Activated CD4-positive, alpha-beta memory T cell treated with anti-CD3 and anti-CD28 coated beads, Interleukin-2, amount 10 ng/mL, durations not matched to agents 7 days and 5 days (primary cell): ENCODE results near the gene CARHSP1. TPM values are rescaled to one million over a fixed set of nuclear protein-coding genes. Genes with fewer than 3 reads are reported as not detected.
"Not testable (repeated sequence)": the region's sequence is repeated elsewhere in the genome, so short reads cannot be mapped to it uniquely, and the experiment has no call there.

ENCODE experiments used
- CTCF ChIA-PET: fragments of 350-600 bp; sonication (Branson Sonifier 250); formaldehyde crosslinking; loops from one replicate; lab custom pipeline; 2021; ENCODE audit warnings: antibody characterized with exemption, inconsistent platforms; lab: Charles Lee
- POLR2A ChIA-PET: fragments of 350-600 bp; sonication (Branson Sonifier 250); formaldehyde crosslinking; loops from one replicate; lab custom pipeline; 2021; ENCODE audit warnings: antibody characterized with exemption; lab: Charles Lee
- DNase-seq: peaks from one replicate; pipeline ENCODE4 v3.0.0-alpha.2; 2020
- H3K27ac Mint-ChIP-seq: one replicate; pipeline ENCODE4 v1.8.0; 2021; ENCODE audit warnings: mild to moderate bottlenecking, mixed read lengths
- H3K27me3 Mint-ChIP-seq: one replicate; pipeline ENCODE4 v1.8.0; 2021; ENCODE audit warnings: mixed read lengths
- H3K36me3 Mint-ChIP-seq: one replicate; pipeline ENCODE4 v1.8.0; 2021; ENCODE audit warnings: low read depth, mixed read lengths
- H3K4me1 Mint-ChIP-seq: one replicate; pipeline ENCODE4 v1.8.0; 2021; ENCODE audit warnings: mixed read lengths
- H3K4me3 Mint-ChIP-seq: one replicate; pipeline ENCODE4 v1.8.0; 2021; ENCODE audit warnings: mild to moderate bottlenecking, mixed read lengths
- H3K9me3 Mint-ChIP-seq: one replicate; pipeline ENCODE4 v1.8.0; 2021; ENCODE audit warnings: mixed read lengths
- total RNA-seq, 2 experiments: library from RNA; stranded (reverse); gene quantifications; one replicate each; pipeline ENCODE4 v1.2.3, GENCODE V29; 2021

Gene CARHSP1
- total RNA-seq, result 100 to 1,000 TPM; 168 to 179 TPM

DNA sequence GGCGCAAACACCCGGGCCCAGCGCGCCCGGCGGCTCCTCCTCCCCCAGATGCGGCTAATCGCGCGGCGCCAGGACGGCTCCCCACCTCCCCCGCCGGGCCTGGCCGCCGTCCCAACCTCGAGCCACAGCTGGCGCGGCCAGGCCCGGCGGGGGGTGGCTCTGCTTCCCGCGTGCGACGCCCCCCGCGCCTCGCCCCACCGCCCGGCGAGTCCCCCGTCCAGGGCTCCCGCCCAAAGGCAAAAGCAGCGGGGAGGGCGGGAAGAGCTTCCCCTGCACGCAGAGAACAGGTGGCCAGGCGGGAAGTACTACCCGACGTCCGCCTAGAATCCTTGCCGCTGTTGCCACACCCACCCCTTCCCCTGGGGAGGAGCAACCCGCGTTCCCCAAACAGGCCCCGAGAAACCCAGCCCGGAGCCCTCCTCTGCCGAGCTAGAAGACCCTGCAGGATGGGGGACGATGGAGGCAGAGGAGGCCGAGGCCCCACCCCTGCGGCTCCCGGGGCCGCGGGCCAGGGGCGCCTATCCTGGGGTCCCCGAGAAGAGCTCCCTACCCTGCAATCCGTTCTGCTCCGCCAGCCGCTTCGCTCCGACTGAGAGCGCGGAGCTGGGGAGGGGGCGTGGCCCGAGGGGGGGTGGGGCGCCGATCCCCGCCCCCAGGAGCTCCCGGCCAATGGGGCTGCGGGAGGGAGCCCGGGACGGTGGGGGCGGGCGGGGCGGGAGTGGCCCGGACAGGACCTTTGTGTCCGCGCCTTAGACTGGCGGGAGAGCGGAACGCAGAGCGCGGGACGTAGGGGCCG lies at the start of gene CARHSP1:
Gene CARHSP1 (minus strand): TSS at position 591 of the 796 bp plus-strand sequence. CDS start 9,678 bp downstream, outside the sequence.
- H3K4me1 Mint-ChIP-seq, result peaks cover 59% of the 10 kb centered on the region
- H3K27me3 Mint-ChIP-seq, result no peaks in the 10 kb centered on the region
- no peaks in the 10 kb centered on the region for H3K9me3 Mint-ChIP-seq
- ChIA-PET POLR2A (interaction anchor here (0.6 to 5.2 kb wide), 38 partner anchors 9 to 1876 kb away, joined by 3 to 84 read pairs (median 5); partner anchors contain the start of genes ABAT, HAPSTR1, LITAFD and METTL22), CTCF (interaction anchor here (1.0 to 6.9 kb wide), 9 partner anchors 13 to 271 kb away, joined by 3 to 64 read pairs (median 4); partner anchors contain the start of genes LITAFD, PMM2 and TMEM186)
- DNase-seq, result peak; percentile 89
- H3K4me3 Mint-ChIP-seq, result peak within 1 kb of the TSS; percentile 97
- H3K36me3 Mint-ChIP-seq, result peaks cover 21% of the 10 kb centered on the region
- H3K27ac Mint-ChIP-seq, result peak within 1 kb of the TSS; percentile 95

DNA sequence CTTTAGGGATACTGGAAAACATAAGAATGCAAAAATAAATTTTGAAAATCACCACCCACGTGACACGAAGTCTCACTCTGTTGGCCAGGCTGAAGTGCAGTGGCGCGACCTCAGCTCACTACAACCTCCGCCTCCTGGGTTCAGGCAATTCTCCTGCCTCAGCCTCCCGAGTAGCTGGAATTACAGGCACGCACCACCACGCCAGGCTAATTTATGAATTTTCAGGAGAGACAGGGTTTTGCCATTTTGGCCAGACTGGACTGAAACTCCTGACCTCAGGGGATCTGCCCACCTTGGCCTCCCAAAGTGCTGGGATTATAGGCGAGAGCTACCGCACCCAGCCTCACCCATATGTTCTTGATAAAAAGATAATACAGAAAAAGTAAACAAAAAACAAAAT lies 48.5 kb upstream of the CARHSP1 start:
- peaks cover 82% of the 10 kb centered on the region for H3K4me1 Mint-ChIP-seq
- POLR2A ChIA-PET, result interaction anchor here (1.1 to 1.3 kb wide), 2 partner anchors 8 to 186 kb away, joined by 3 to 4 read pairs; no protein-coding TSS in a partner anchor
- H3K27me3 Mint-ChIP-seq, DNase-seq, H3K4me3 Mint-ChIP-seq, H3K27ac Mint-ChIP-seq, H3K9me3 Mint-ChIP-seq: not testable (repeated sequence)
- CTCF ChIA-PET, result interaction anchor here (1.1 kb wide), 1 partner anchor 19 kb away, joined by 6 read pairs; no protein-coding TSS in a partner anchor
- peaks cover 90% of the 10 kb centered on the region for H3K36me3 Mint-ChIP-seq

DNA sequence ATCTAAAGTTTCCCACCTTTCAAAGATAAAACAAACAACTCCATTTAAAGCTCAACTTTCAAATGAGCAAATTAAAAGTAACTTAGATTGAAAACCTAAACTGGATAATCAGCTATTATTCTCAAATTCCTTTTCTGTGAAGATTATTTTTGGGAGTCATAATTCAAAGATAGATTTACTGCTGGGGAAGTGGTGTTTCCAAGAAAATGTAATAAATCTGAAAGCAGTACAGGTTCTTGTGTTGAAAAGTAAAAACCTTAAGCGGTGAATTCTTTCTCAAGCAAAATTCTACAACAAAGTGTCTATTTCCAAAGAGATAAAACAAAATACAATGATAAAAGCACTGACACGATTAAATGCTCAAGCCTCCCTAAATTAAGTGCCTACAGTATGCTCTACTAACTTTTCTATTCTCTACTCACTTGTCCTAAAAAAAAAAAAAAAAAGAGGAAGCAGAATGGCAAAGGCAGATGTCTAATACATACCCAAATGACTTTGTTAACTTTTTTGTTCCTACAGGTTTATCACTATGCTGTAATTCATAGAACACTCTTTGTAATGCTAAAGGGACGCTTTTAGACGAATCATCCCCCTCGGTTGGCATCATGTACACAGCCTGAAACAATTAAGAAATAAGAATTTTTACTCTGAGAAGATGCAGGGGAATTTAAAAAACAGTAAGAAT lies 47.9 kb upstream of the CARHSP1 start:
- no peak for DNase-seq
- H3K9me3 Mint-ChIP-seq, result no peaks in the 10 kb centered on the region
- no peak overlapping the region for H3K4me3 Mint-ChIP-seq
- H3K27ac Mint-ChIP-seq, result peak overlapping the region; percentile 44
- peaks cover 90% of the 10 kb centered on the region for H3K36me3 Mint-ChIP-seq
- ChIA-PET CTCF (interaction anchor here (11.7 kb wide), 1 partner anchor 19 kb away, joined by 82 read pairs; no protein-coding TSS in a partner anchor), POLR2A (interaction anchor here (1.1 kb wide), 2 partner anchors 16 to 187 kb away, joined by 3 read pairs; no protein-coding TSS in a partner anchor)
- H3K27me3 Mint-ChIP-seq, result no peaks in the 10 kb centered on the region
- H3K4me1 Mint-ChIP-seq, result peaks cover 80% of the 10 kb centered on the region

DNA sequence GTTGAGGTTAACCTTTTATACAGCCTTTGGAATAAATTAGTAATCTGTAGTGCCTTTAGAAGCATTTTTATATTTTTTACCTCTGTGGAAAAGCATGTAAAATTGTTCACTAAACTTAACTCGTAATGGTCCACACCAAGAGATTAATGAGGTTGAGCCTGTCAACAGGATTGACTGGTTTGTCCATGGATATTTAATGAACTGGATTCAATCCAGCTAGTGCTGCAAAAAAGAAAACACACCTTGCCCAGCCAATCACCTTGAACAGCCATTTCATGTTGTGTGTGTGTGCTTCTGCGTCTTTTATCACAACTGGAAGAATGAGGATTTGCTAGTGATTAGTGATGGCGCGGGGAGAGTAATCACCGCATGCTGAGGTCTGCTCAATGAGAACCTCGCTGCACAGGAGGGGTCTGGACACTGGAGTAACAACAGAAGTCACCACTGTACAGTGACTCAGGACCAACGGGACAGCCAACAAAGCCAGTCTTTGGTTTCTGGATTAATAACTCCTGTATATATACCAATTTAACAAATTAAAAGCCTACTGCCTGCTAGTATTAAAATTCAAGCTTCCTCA lies 47.0 kb upstream of the CARHSP1 start:
- no peaks in the 10 kb centered on the region for H3K27me3 Mint-ChIP-seq
- ChIA-PET CTCF (interaction anchor here (1.2 to 11.7 kb wide), 3 partner anchors 10 to 93 kb away, joined by 3 to 82 read pairs (median 12); no protein-coding TSS in a partner anchor), POLR2A (interaction anchor here (0.7 to 1.1 kb wide), 2 partner anchors 15 to 67 kb away, joined by 3 read pairs; no protein-coding TSS in a partner anchor)
- H3K4me1 Mint-ChIP-seq, result peaks cover 80% of the 10 kb centered on the region
- H3K36me3 Mint-ChIP-seq, result peaks cover 90% of the 10 kb centered on the region
- H3K9me3 Mint-ChIP-seq, result no peaks in the 10 kb centered on the region
- no peak for DNase-seq
- H3K27ac Mint-ChIP-seq, result no peak overlapping the region
- H3K4me3 Mint-ChIP-seq, result no peak overlapping the region

DNA sequence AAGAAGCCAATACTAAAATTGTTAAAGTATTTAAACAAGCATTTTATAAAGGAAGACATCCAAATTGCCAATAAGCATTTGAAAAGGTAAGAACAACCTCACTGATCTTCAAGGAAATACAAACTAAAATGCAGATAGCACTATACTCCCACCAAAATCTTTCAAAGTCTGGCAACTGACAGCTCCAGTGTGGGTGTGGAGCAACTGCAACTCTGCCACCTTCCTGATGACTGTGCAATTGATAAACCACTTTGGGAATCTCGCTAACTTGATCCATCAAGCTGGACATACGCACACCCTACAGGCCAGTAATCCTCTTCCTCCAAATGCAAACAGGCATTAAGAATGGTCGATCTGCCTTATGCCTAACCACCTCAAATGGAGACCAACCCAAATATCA lies 45.3 kb upstream of the CARHSP1 start:
- CTCF ChIA-PET, result interaction anchor here (1.1 to 11.7 kb wide), 3 partner anchors 16 to 95 kb away, joined by 3 to 82 read pairs (median 12); no protein-coding TSS in a partner anchor
- no peaks in the 10 kb centered on the region for H3K9me3 Mint-ChIP-seq
- H3K36me3 Mint-ChIP-seq, result peaks cover 90% of the 10 kb centered on the region
- H3K27me3 Mint-ChIP-seq, result no peaks in the 10 kb centered on the region
- POLR2A ChIA-PET, result no interaction called here
- no peak overlapping the region for H3K27ac Mint-ChIP-seq
- no peak for DNase-seq
- peaks cover 75% of the 10 kb centered on the region for H3K4me1 Mint-ChIP-seq
- no peak overlapping the region for H3K4me3 Mint-ChIP-seq

DNA sequence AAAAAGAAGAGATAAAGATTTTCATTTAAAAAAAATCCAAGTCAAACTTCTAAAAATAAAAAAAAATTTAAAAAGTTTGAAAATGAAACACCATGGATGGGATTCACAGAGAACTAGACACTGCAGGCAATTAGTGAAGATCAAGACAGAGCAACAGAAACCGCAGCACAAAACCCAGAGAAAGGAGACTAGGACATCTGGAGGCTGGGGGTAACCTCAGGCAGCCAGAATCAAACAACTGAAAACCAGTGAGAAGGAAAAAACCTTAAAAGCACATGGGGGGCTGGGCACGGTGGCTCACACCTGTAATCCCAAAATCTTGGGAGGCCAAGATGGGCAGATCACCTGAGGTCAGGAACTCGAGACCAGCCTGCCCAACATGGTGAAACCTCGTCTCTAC lies 44.0 kb upstream of the CARHSP1 start:
- H3K36me3 Mint-ChIP-seq, result peaks cover 92% of the 10 kb centered on the region
- no peak for DNase-seq
- ChIA-PET POLR2A (no interaction called here), CTCF (interaction anchor here (0.5 to 11.7 kb wide), 2 partner anchors 23 to 97 kb away, joined by 3 to 82 read pairs; no protein-coding TSS in a partner anchor)
- peaks cover 78% of the 10 kb centered on the region for H3K4me1 Mint-ChIP-seq
- H3K27me3 Mint-ChIP-seq, result no peaks in the 10 kb centered on the region
- H3K27ac Mint-ChIP-seq, result no peak overlapping the region
- no peak overlapping the region for H3K4me3 Mint-ChIP-seq
- H3K9me3 Mint-ChIP-seq, result no peaks in the 10 kb centered on the region

DNA sequence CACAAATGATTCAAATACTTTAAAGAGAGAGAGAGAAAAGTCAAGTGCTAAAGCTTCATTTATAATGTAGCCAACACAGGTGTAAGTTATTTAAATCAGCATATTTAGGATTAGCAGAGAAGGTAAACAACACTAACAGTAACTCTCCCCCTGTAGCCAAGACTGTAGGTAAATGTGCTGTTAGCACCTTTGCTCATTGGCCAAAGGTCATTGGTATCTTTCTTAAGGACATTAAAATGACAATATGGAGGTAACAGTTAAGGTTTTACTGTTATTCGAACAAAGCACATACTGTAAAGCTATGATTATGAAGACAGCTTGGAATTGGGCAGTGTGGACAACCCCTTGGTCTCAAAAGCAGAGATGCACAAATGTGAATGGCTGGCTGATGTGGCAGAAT lies 42.0 kb upstream of the CARHSP1 start:
- DNase-seq, result no peak

DNA sequence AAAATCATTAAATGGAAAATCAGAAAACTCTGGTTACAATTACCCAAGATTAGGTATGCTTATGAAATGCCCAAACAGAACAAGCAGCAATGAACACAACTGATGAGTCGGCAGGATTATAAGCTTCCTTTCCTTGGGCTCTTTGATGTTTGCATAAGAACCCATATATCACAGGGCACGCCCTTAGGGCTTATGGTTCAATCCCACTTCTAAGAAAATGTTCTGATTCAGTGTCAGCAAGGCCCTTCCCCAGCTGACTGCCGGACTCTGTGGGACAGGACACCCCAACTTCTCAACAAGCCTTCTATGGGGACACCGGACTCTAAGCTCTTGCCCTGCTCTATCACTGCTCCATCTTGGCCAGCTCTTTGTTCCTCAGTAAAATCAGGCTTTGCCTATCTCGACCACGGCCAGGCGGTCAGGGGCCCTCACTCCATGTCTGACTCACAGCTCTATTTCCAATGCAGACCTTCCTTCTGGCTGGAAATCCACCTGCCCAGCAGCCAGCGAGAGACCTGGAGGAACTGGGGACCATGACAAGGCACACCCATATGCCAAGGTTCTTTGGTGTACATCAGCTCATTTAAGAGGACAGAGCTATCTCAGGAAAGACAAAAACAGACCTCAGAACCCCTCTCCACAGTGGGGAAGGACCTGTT lies 40.1 kb upstream of the CARHSP1 start:
- POLR2A ChIA-PET, result interaction anchor here (0.9 to 1.5 kb wide), 7 partner anchors 9 to 188 kb away, joined by 3 to 8 read pairs (median 4); partner anchors contain the start of gene HAPSTR1
- H3K4me1 Mint-ChIP-seq, result peaks cover 50% of the 10 kb centered on the region

More for the DNA sequence above, 42.0 kb upstream of the CARHSP1 start:
- Mint-ChIP-seq H3K36me3 (peaks cover 87% of the 10 kb centered on the region), H3K27me3 (no peaks in the 10 kb centered on the region), H3K4me1 (peaks cover 64% of the 10 kb centered on the region), H3K27ac (peak overlapping the region; percentile 32), H3K4me3 (no peak overlapping the region), H3K9me3 (no peaks in the 10 kb centered on the region)
- ChIA-PET CTCF (interaction anchor here (2.1 to 11.7 kb wide), 2 partner anchors 25 to 98 kb away, joined by 9 to 82 read pairs; no protein-coding TSS in a partner anchor), POLR2A (interaction anchor here (0.8 to 1.6 kb wide), 4 partner anchors 9 to 51 kb away, joined by 3 to 5 read pairs (median 4); no protein-coding TSS in a partner anchor)

DNA sequence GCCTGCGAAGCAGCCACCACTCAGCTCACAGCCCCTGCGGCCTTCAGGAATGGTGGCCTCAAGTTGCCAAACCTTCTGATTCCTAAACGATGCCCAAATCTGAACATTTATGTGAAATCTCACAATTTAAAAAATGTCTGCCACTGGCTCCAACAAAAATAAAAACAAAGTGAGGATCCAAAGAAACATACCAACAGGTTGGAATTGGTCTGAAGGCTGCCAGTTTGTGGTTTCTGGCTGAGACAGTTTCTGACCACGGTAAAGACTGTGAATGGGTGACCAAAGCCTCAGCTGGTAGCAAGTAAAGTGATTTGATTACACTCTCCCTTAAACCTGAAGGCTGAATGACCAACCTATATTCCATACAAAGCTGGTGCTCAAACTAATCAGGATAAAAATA lies 38.3 kb upstream of the CARHSP1 start:
- CTCF ChIA-PET, result interaction anchor here (1.8 to 11.7 kb wide), 2 partner anchors 29 to 102 kb away, joined by 9 to 82 read pairs; no protein-coding TSS in a partner anchor
- Mint-ChIP-seq H3K27ac (no peak overlapping the region), H3K9me3 (no peaks in the 10 kb centered on the region), H3K4me1 (peaks cover 41% of the 10 kb centered on the region), H3K4me3 (no peak overlapping the region), H3K36me3 (peaks cover 88% of the 10 kb centered on the region), H3K27me3 (no peaks in the 10 kb centered on the region)
- POLR2A ChIA-PET, result no interaction called here
- no peak for DNase-seq

More for the DNA sequence above, 40.1 kb upstream of the CARHSP1 start:
- Mint-ChIP-seq H3K36me3 (peaks cover 86% of the 10 kb centered on the region), H3K4me3 (no peak overlapping the region), H3K27me3 (no peaks in the 10 kb centered on the region), H3K9me3 (no peaks in the 10 kb centered on the region), H3K27ac (peak overlapping the region; percentile 2)
- no peak for DNase-seq
- CTCF ChIA-PET, result interaction anchor here (1.1 to 11.7 kb wide), 3 partner anchors 11 to 100 kb away, joined by 3 to 82 read pairs (median 16); no protein-coding TSS in a partner anchor

DNA sequence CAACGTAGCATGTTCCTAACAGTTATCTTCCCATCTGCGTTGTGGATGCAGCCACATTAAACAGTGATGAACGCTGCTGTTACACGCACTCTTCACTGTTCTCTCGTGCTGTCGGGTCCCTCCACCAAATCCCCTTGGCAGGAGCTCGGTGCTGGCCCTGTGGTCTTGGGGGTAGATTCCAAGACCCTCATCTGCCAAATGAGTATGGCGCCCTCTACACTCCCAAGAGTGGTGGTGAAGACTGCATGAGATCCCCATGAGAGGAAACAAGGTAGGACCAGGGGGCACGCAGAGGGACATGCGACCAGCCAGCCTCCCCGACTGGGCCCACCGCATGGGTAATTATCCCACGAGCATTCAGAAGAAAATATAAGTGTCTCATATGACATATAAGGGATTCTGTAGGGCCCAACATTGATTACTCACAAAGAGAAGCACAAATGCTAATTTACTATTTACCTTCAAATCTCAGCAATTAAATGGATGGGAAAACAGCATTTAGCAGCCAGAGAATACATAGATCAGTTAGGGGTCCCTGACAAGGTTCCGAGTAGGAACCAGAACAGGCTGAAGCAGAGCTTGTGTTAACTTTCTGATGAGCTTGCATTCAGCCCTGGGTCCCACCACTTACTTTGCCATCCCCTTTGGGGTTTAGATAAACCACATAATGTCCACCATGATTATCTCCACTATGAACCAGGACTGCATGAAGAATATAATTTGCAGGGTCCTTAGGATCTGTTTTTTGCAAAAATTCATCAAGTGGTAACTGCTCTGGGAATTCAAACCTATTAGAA lies 37.2 kb upstream of the CARHSP1 start:
- Mint-ChIP-seq H3K9me3 (no peaks in the 10 kb centered on the region), H3K36me3 (peaks cover 88% of the 10 kb centered on the region), H3K4me3 (no peak overlapping the region), H3K27ac (no peak overlapping the region), H3K27me3 (no peaks in the 10 kb centered on the region), H3K4me1 (peaks cover 32% of the 10 kb centered on the region)
- ChIA-PET CTCF (interaction anchor here (1.0 to 11.7 kb wide), 6 partner anchors 9 to 103 kb away, joined by 3 to 82 read pairs (median 4); no protein-coding TSS in a partner anchor), POLR2A (no interaction called here)
- DNase-seq, result no peak
